Pancreas (tissue), 10 donors: ENCODE results near the gene PXMP4. TPM values are rescaled to one million over a fixed set of nuclear protein-coding genes. Genes with fewer than 3 reads are reported as not detected.

Experiments used
- ATAC-seq, 4 donors: fragments of 200-7000 bp; cut with Tn5 transposase; one replicate each; pipeline versions ENCODE4 v1.8.0 to v1.9.1; 2020; ENCODE audit warnings: mild to moderate bottlenecking in 4 of 4, moderate library complexity in 4 of 4
- DNase-seq, 6 donors: peaks; one replicate each; pipeline ENCODE4 v3.0.0-alpha.2; 2020
- FAIRE-seq: peaks from 2 replicates; lab custom pipeline; 2012; peaks lifted over from hg19 to GRCh38; lab: Jason Lieb, UNC
- H3K27ac ChIP-seq, 4 donors: fragments of 200-600 bp; sonication (generic); 1 replicate in 3 of 4; 2 replicates in 1 of 4; pipeline versions ENCODE4 v1.5.0 to v1.8.0; 2020
- H3K27me3 ChIP-seq, 4 donors: fragments of 200-600 bp; one replicate each; pipeline ENCODE4 v1.8.0; 2021
- H3K36me3 ChIP-seq, 3 donors: fragments of 200-600 bp; sonication (generic) in 1 of 3; one replicate each; pipeline versions ENCODE4 v1.5.0 to v1.8.0; 2020 to 2021
- H3K4me1 ChIP-seq, 3 donors: fragments of 200-600 bp; one replicate each; pipeline ENCODE4 v1.8.0; 2021
- H3K4me3 ChIP-seq, 4 donors: fragments of 200-600 bp; sonication (generic) in 2 of 4; one replicate each; pipeline versions ENCODE4 v1.5.0 to v1.8.0; 2020 to 2021
- H3K9me3 ChIP-seq, 4 donors: fragments of 200-600 bp; one replicate each; pipeline ENCODE4 v1.8.0; 2021
- CTCF ChIP-seq, 4 donors: fragments of 200-600 bp; sonication (generic) in 3 of 4; IDR thresholded peaks; one replicate each; pipeline versions ENCODE4 v1.5.0 to v1.8.0; 2021; ENCODE audit warnings: antibody characterized with exemption in 4 of 4
- WGBS, 2 donors: extraction: QIAGEN DNeasy Blood & Tissue Kit; methylation state at CpG; one replicate each; pipeline ENCODE4 v1.1.7; 2013; 5-methylcytosine and 5-hydroxymethylcytosine counted together
- intact Hi-C, 3 donors: fragments of 100-400 bp; cut with DNase I; formaldehyde crosslinking; loops; one replicate each; pipeline versions ENCODE4 v1.11.1 to v1.14.2; 2022
- polyA plus RNA-seq, 2 donors: library from polyadenylated mRNA; stranded (reverse); fragments of 200-250 nt; gene quantifications; one replicate each; pipeline ENCODE4 v1.2.3, GENCODE V29; 2013
- total RNA-seq, 6 donors: library from RNA; stranded (reverse); fragmentation: NEBNext Ultra II Directional in 4 of 6; extraction: Animal tissue kit (Norgen Biotek cat#: 25700) in 4 of 6; gene quantifications; one replicate each; pipeline versions ENCODE4 v1.2.1 to v1.2.4, GENCODE V29; 2021 to 2023
- donor health status: healthy with polysubstance abuse.
- donor health status: DM: no; HTN: no; CAD: no; lungs with moderate emphysema.
- donor health status: DM: no; HTN: no; CAD: no.
- donor health status: control.
- donor health status: control.
- donor health status: Bipolar disorder and iron deficiency.
- donor health status: DM: yes; HTN: yes; CAD: no.
- donor health status: DM: no; HTN: no; CAD: no.
- donor health status: DM: no; HTN: no; CAD: no.
- donor health status: DM: yes; HTN: yes; CAD: no.

Gene PXMP4
- total and polyA plus RNA-seq, 8 donors = 2.1 to 8.2 (median 5.4) TPM

- H3K27ac ChIP-seq = no peak overlapping the region
- no peaks in the 10 kb centered on the region for H3K27me3 ChIP-seq
- ATAC-seq (no peak), FAIRE-seq (no peak), DNase-seq (no peak)
- WGBS, 2 donors = 82 to 88% methylated on average over 2 of the region's 2 CpGs
- H3K4me3 ChIP-seq = no peak overlapping the region
- no peaks in the 10 kb centered on the region for H3K9me3 ChIP-seq
- intact Hi-C loops = no loop called here
- peaks cover 0 to 19% (median 4%) of the 10 kb centered on the region in 3 donors for H3K36me3 ChIP-seq
- no peak for TF ChIP-seq CTCF (IDR thresholded peaks at IDR 0.05)
- no peaks in the 10 kb centered on the region for H3K4me1 ChIP-seq
Observed at GRCh38 chr20:33709398-33709797, 10.7 kb downstream of the PXMP4 start.

- no peaks in the 10 kb centered on the region for H3K9me3 ChIP-seq
- peaks cover 0 to 4% (median 0%) of the 10 kb centered on the region in 3 donors for H3K36me3 ChIP-seq
- H3K27ac ChIP-seq = no peak overlapping the region
- ATAC-seq = no peak
- no peak for FAIRE-seq
- TF ChIP-seq CTCF (IDR thresholded peaks at IDR 0.05) = no peak
- 91% methylated on average over 11 of the region's 11 CpGs for WGBS, 2 donors
- no peak overlapping the region for H3K4me3 ChIP-seq
- H3K27me3 ChIP-seq = no peaks in the 10 kb centered on the region
- H3K4me1 ChIP-seq = no peaks in the 10 kb centered on the region
- DNase-seq = no peak
- intact Hi-C loops = no loop called here
Observed at GRCh38 chr20:33707668-33708067, 12.4 kb downstream of the PXMP4 start.

- H3K27me3 ChIP-seq = no peaks in the 10 kb centered on the region
- no peaks in the 10 kb centered on the region for H3K9me3 ChIP-seq
- FAIRE-seq = no peak
- TF ChIP-seq CTCF (IDR thresholded peaks at IDR 0.05) = no peak
- intact Hi-C loops = no loop called here
- no peaks in the 10 kb centered on the region for H3K36me3 ChIP-seq
- no peak overlapping the region for H3K27ac ChIP-seq
- WGBS, 2 donors = 94 to 95% methylated on average over 11 of the region's 11 CpGs
- ATAC-seq = no peak
- DNase-seq = no peak
- no peaks in the 10 kb centered on the region for H3K4me1 ChIP-seq
- H3K4me3 ChIP-seq = no peak overlapping the region
Observed at GRCh38 chr20:33704197-33704924, 15.7 kb downstream of the PXMP4 start.

- WGBS, 2 donors = 91 to 98% methylated on average over 8 of the region's 8 CpGs
- no peak for TF ChIP-seq CTCF (IDR thresholded peaks at IDR 0.05)
- no peaks in the 10 kb centered on the region for H3K27me3 ChIP-seq
- H3K27ac ChIP-seq = no peak overlapping the region
- intact Hi-C loops = no loop called here
- FAIRE-seq = no peak
- ATAC-seq = no peak
- no peaks in the 10 kb centered on the region for H3K9me3 ChIP-seq
- no peaks in the 10 kb centered on the region for H3K4me1 ChIP-seq
- no peak overlapping the region for H3K4me3 ChIP-seq
- DNase-seq = no peak
- no peaks in the 10 kb centered on the region for H3K36me3 ChIP-seq
Observed at GRCh38 chr20:33703498-33704137, 16.5 kb downstream of the PXMP4 start.

GRCh38 chr20:33702861-33703260 is 17.2 kb downstream of the PXMP4 start:
- H3K36me3 ChIP-seq = no peaks in the 10 kb centered on the region
- no peak overlapping the region for H3K4me3 ChIP-seq
- no peaks in the 10 kb centered on the region for H3K9me3 ChIP-seq
- 40 to 49% methylated on average over 5 of the region's 5 CpGs for WGBS, 2 donors
- no peak for FAIRE-seq
- intact Hi-C loops = no loop called here
- no peak for TF ChIP-seq CTCF (IDR thresholded peaks at IDR 0.05)
- H3K27me3 ChIP-seq = no peaks in the 10 kb centered on the region
- ATAC-seq = peak in 1 of 4 donors; percentile 21
- H3K27ac ChIP-seq = no peak overlapping the region
- no peak for DNase-seq
- H3K4me1 ChIP-seq = no peaks in the 10 kb centered on the region
